ENCODE measurements around the gene EXD2. TPM values are rescaled to one million over a fixed set of nuclear protein-coding genes. Genes with fewer than 3 reads are reported as not detected.
"Not testable (repeated sequence)": the region's sequence is repeated elsewhere in the genome, so short reads cannot be mapped to it uniquely, and the experiment has no call there.

EXD2 gene
- total RNA-seq, 1 donor from 2014 or later = 27.9 TPM

- H3K27me3 ChIP-seq (ENCODE audit: control insufficient read depth, insufficient read depth, low read length) = peaks cover 2% of the 10 kb centered on the region
- no peak for DNase-seq (ENCODE audit: low read depth)
- no peak overlapping the region for H3K4me3 ChIP-seq (ENCODE audit: low read depth, low read length)
- H3K36me3 ChIP-seq (ENCODE audit: control insufficient read depth, insufficient read depth, low read length) = no peaks in the 10 kb centered on the region
- no peak for TF ChIP-seq CTCF (IDR thresholded peaks at IDR 0.05; ENCODE audit: insufficient read depth, low read length, poor library complexity, severe bottlenecking)
These were observed 97.8 kb downstream of the EXD2 start for GRCh38 chr14:69288956-69289705.

DNA sequence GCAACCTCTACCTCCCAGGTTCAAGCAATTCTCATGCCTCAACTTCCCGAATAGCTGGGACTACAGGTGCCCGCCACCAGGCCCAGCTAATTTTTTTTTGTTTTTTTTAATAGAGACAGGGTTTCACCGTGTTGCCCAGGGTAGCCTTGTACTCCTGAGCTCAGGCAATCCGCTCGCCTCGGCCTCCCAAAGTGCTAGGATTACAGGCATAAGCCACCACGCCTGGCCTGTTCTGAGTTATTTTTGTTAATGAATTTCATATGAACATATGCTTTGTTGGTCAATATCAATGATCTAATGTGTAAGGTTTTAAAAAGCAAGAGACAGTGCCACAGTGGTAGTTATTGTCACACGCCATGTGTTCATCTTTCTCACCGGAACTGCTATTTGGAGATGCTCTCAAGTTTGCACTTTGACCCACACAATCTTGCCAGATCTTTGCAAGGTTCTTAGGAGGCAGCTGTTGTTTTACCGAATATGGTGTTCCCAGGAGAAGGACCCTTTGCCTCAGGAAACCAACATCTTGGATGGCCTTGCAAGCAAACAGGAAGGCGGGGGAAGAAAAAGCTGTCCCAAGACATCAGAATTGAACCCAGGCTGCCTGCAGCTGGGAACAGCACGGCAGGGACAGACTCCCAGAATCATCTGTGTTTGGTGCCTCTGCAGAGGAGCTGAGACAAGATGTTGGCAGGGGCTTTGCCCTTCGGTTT, 98.7 kb downstream of the EXD2 start:
- H3K36me3 ChIP-seq (ENCODE audit: control insufficient read depth, insufficient read depth, low read length) = no peaks in the 10 kb centered on the region
- no peak overlapping the region for H3K4me3 ChIP-seq (ENCODE audit: low read depth, low read length)
- DNase-seq (ENCODE audit: low read depth) = no peak
- H3K27me3 ChIP-seq (ENCODE audit: control insufficient read depth, insufficient read depth, low read length) = no peaks in the 10 kb centered on the region
- no peak for TF ChIP-seq CTCF (IDR thresholded peaks at IDR 0.05; ENCODE audit: insufficient read depth, low read length, poor library complexity, severe bottlenecking)

DNA sequence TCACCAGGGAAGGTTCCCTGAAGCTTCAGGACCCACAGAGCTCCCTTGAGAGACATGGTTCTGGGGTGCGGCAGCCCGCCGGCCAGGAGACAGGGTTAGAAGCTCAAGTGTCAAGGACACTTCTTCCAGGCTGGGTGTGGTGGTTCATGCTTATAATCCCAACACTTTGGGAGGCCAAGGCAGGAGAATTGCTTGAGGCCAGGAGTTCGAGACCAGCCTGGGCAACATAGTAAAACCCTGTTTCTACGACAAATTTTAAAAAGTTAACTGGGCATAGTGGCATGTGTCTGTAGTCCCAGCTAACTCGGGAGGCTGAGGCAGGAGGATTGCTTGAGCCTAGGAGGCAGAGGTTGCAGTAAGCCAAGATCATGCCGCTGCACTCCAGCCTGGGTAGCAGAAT, 99.6 kb downstream of the EXD2 start:
- DNase-seq (ENCODE audit: low read depth); H3K27me3 ChIP-seq (ENCODE audit: control insufficient read depth, insufficient read depth, low read length); H3K36me3 ChIP-seq (ENCODE audit: control insufficient read depth, insufficient read depth, low read length); H3K4me3 ChIP-seq (ENCODE audit: low read depth, low read length): not testable (repeated sequence)

DNA sequence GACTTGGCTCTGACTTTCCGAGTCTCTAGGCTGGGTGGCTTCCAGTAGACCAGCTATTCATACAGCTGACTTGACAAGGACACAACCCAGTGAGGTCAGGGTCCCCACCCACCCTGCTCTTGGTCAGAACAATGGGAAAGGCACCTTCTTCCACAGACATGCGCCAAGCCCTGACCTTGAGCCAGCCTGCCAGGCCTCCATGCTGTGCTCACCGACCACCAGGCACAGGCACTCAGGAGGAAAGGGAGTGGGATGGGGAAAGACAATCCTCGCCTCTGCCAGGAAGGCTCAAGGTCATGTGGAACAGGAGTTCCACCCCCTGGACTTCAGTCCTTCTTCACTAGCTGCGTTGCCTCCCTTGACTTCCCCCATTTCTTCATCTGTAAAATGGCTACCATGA, 100.1 kb downstream of the EXD2 start:
- Histone ChIP-seq H3K27me3 (ENCODE audit: control insufficient read depth, insufficient read depth, low read length) (no peaks in the 10 kb centered on the region), H3K36me3 (ENCODE audit: control insufficient read depth, insufficient read depth, low read length) (no peaks in the 10 kb centered on the region), H3K4me3 (ENCODE audit: low read depth, low read length) (no peak overlapping the region)
- no peak for TF ChIP-seq CTCF (IDR thresholded peaks at IDR 0.05; ENCODE audit: insufficient read depth, low read length, poor library complexity, severe bottlenecking)
- no peak for DNase-seq (ENCODE audit: low read depth)

- TF ChIP-seq CTCF (IDR thresholded peaks at IDR 0.05; ENCODE audit: insufficient read depth, low read length, poor library complexity, severe bottlenecking) = no peak
- Histone ChIP-seq H3K4me3 (ENCODE audit: low read depth, low read length) (no peak overlapping the region), H3K27me3 (ENCODE audit: control insufficient read depth, insufficient read depth, low read length) (no peaks in the 10 kb centered on the region), H3K36me3 (ENCODE audit: control insufficient read depth, insufficient read depth, low read length) (no peaks in the 10 kb centered on the region)
- DNase-seq (ENCODE audit: low read depth) = no peak
These were observed 100.7 kb downstream of the EXD2 start for GRCh38 chr14:69291891-69292561.

Other genes with a start within 250 kb of the EXD2 start
- 627 and 715 TPM in 2 replicates for gene ACTN1, start 212.2 kb upstream of the EXD2 start, total RNA-seq
- 23.6 and 25.9 TPM in 2 replicates for gene DCAF5, start 38.4 kb upstream of the EXD2 start, total RNA-seq
- gene GALNT16, start 68.7 kb downstream of the EXD2 start, total RNA-seq = 0.33 and 3.4 TPM in 2 replicates
- gene ERH, start 206.8 kb downstream of the EXD2 start, total RNA-seq = 107 and 141 TPM in 2 replicates
- gene SLC39A9, start 207.2 kb downstream of the EXD2 start, total RNA-seq = 82.8 and 86.3 TPM in 2 replicates

Data from kidney epithelial cell (primary cell).